Embryonic facial prominence (tissue), 1 donor: ENCODE data around the gene DLX6.

Source experiments
- DNase-seq: peaks from one replicate; pipeline ENCODE4 v3.0.0-alpha.2; 2016; ENCODE audit errors: extremely low spot score

Gene DLX6

GRCh38 chr7:97011104-97011503 lies 5.8 kb downstream of the DLX6 start:
- DNase-seq: no peak

- DNase-seq: no peak
Observed at GRCh38 chr7:97011536-97012364, 6.4 kb downstream of the DLX6 start.

- no peak for DNase-seq
Observed at GRCh38 chr7:97012365-97013133, 7.2 kb downstream of the DLX6 start.

- DNase-seq: no peak
Observed at GRCh38 chr7:97013134-97013844, 7.9 kb downstream of the DLX6 start.

- DNase-seq: no peak
Observed at GRCh38 chr7:97013845-97014134, 8.4 kb downstream of the DLX6 start.

GRCh38 chr7:97014145-97014750 lies 8.9 kb downstream of the DLX6 start:
- no peak for DNase-seq

- DNase-seq: no peak
Observed at GRCh38 chr7:97015279-97015678, 9.9 kb downstream of the DLX6 start.

- no peak for DNase-seq
Observed at GRCh38 chr7:97015756-97016380, 10.5 kb downstream of the DLX6 start.

- DNase-seq: no peak
Observed at GRCh38 chr7:97016381-97017191, 11.2 kb downstream of the DLX6 start.

- no peak for DNase-seq
Observed at GRCh38 chr7:97017192-97018125, 12.1 kb downstream of the DLX6 start.

- no peak for DNase-seq
Observed at GRCh38 chr7:97018126-97018601, 12.8 kb downstream of the DLX6 start.

- no peak for DNase-seq
Observed at GRCh38 chr7:97018791-97019531, 13.6 kb downstream of the DLX6 start.

- DNase-seq: no peak
Observed at GRCh38 chr7:97019710-97020225, 14.4 kb downstream of the DLX6 start.

GRCh38 chr7:97020601-97020995 lies 15.2 kb downstream of the DLX6 start:
- no peak for DNase-seq

- no peak for DNase-seq
Observed at GRCh38 chr7:97020996-97021746, 15.8 kb downstream of the DLX6 start.

- no peak for DNase-seq
Observed at GRCh38 chr7:97021747-97022490, 16.6 kb downstream of the DLX6 start.
